ENCODE data around the gene PKDCC. TPM values are rescaled to one million over a fixed set of nuclear protein-coding genes. Genes with fewer than 3 reads are reported as not detected.
A peak's percentile ranks its signal among the peaks of the same experiment; 100 is the strongest.

PKDCC gene
- total and polyA plus RNA-seq, 2 of the 13 experiments (the other 11 are each of a cell fraction or from before 2014, with no cell fraction given) = 52.6 to 58.8 TPM

DNA sequence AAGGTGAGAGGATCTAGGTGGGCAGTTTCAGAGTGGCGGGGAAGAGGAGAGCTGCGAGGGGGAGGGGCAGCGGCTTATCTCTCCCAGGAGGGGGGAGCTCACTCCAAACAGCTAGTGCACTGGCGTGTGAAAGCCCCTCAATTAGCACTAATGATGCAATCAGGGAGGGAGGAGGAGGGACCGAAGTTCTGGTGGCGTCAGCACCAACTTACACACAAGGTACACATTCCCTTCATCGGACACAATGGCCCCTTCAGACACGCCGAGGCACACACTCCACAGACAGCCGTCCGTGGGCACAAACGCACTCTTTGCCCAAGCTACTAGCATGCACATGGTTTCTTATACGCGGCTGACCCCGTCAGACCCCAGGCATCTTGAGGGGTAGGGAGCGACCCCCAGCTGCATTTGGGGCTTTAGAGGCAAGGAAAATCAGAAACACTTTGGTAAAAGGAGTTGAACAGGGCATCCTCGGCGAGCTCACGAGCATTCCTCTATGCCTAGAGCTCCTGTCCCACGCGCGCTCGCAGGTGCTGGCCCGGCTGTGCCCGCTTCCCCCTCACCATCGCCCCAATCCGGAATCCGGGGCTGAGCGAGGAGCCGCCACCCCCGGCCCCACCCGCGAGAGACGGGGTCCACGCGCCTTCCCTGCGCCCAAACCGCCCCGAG, 868 bp upstream of the PKDCC start (continued):
- TF ChIP-seq MTF2 (CRISPR knock-in tag; IDR thresholded peaks at IDR 0.05; ENCODE audit: borderline replicate concordance) (0 out of 2 replicates have a peak, but pooled peaks have one; percentile 24), NFYC (CRISPR knock-in tag; IDR thresholded peaks at IDR 0.05) (no peak; the same call in 1 of the 2 replicates), RBFOX2 (IDR thresholded peaks at IDR 0.05; ENCODE audit: low read depth, low read length) (peak; percentile 65), FOXP1 (IDR thresholded peaks at IDR 0.05) (no peak), FOXP1 (CRISPR knock-in tag; IDR thresholded peaks at IDR 0.05) (peak; percentile 35; the same call in 1 of the 2 replicates), HIVEP1 (CRISPR knock-in tag; IDR thresholded peaks at IDR 0.05) (0 out of 2 replicates have a peak, but pooled peaks have one; percentile 24), ASH2L (IDR thresholded peaks at IDR 0.05; ENCODE audit: insufficient read length, low read depth, low read length) (peak; percentile 31), FOXA3 (CRISPR knock-in tag; IDR thresholded peaks at IDR 0.05) (peak; percentile 58; the same call in 1 of the 2 replicates), KLF16 (CRISPR knock-in tag; IDR thresholded peaks at IDR 0.05) (peak in 1 of 2 experiments; percentile 87; a peak in 2 of 4 replicates), IRX3 (CRISPR knock-in tag; IDR thresholded peaks at IDR 0.05; ENCODE audit: borderline replicate concordance, low read depth) (0 out of 2 replicates have a peak, but pooled peaks have one; percentile 22), ZNF724P (CRISPR knock-in tag; IDR thresholded peaks at IDR 0.05; ENCODE audit: borderline replicate concordance) (no peak), THAP11 (CRISPR knock-in tag; IDR thresholded peaks at IDR 0.05) (peak; percentile 70), ZNF256 (CRISPR knock-in tag; conservative IDR thresholded peaks at IDR 0.05) (no peak), PHB2 (IDR thresholded peaks at IDR 0.05; ENCODE audit: partially characterized antibody) (no peak), ZFX (CRISPR knock-in tag; IDR thresholded peaks at IDR 0.05; ENCODE audit: low read depth) (peak; percentile 16; the same call in 1 of the 2 replicates), PRPF4 (IDR thresholded peaks at IDR 0.05; ENCODE audit: low read depth, low read length, poor library complexity, severe bottlenecking) (no peak), CEBPG (CRISPR knock-in tag; IDR thresholded peaks at IDR 0.05) (peak; percentile 94), TBP (CRISPR knock-in tag; IDR thresholded peaks at IDR 0.05) (no peak), ZC3H4 (CRISPR knock-in tag; IDR thresholded peaks at IDR 0.05; ENCODE audit: borderline replicate concordance) (no peak), ZBTB1 (CRISPR knock-in tag; IDR thresholded peaks at IDR 0.05; ENCODE audit: borderline replicate concordance) (no peak), KDM4B (CRISPR knock-in tag; IDR thresholded peaks at IDR 0.05) (peak; percentile 90), ZNF737 (CRISPR knock-in tag; IDR thresholded peaks at IDR 0.05; ENCODE audit: borderline replicate concordance) (peak; percentile 23; the same call in 1 of the 2 replicates), FOXK1 (CRISPR knock-in tag; IDR thresholded peaks at IDR 0.05; ENCODE audit: borderline replicate concordance, low read depth) (peak; percentile 69; the same call in 1 of the 2 replicates), HOXA3 (CRISPR knock-in tag; IDR thresholded peaks at IDR 0.05) (no peak)
- TF ChIP-seq, protein P1, sequence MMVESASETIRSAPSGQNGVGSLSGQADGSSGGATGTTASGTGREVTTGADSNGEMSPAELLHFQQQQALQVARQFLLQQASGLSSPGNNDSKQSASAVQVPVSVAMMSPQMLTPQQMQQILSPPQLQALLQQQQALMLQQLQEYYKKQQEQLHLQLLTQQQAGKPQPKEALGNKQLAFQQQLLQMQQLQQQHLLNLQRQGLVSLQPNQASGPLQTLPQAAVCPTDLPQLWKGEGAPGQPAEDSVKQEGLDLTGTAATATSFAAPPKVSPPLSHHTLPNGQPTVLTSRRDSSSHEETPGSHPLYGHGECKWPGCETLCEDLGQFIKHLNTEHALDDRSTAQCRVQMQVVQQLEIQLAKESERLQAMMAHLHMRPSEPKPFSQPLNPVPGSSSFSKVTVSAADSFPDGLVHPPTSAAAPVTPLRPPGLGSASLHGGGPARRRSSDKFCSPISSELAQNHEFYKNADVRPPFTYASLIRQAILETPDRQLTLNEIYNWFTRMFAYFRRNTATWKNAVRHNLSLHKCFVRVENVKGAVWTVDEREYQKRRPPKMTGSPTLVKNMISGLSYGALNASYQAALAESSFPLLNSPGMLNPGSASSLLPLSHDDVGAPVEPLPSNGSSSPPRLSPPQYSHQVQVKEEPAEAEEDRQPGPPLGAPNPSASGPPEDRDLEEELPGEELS (CRISPR knock-in tag; IDR thresholded peaks at IDR 0.05) = peak; percentile 69
- TF ChIP-seq, protein P2, sequence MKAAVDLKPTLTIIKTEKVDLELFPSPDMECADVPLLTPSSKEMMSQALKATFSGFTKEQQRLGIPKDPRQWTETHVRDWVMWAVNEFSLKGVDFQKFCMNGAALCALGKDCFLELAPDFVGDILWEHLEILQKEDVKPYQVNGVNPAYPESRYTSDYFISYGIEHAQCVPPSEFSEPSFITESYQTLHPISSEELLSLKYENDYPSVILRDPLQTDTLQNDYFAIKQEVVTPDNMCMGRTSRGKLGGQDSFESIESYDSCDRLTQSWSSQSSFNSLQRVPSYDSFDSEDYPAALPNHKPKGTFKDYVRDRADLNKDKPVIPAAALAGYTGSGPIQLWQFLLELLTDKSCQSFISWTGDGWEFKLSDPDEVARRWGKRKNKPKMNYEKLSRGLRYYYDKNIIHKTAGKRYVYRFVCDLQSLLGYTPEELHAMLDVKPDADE (CRISPR knock-in tag; IDR thresholded peaks at IDR 0.05) = no peak
- TF ChIP-seq, protein P3, sequence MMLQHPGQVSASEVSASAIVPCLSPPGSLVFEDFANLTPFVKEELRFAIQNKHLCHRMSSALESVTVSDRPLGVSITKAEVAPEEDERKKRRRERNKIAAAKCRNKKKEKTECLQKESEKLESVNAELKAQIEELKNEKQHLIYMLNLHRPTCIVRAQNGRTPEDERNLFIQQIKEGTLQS (CRISPR knock-in tag; IDR thresholded peaks at IDR 0.05) = peak; percentile 92
- TF ChIP-seq, protein P4, sequence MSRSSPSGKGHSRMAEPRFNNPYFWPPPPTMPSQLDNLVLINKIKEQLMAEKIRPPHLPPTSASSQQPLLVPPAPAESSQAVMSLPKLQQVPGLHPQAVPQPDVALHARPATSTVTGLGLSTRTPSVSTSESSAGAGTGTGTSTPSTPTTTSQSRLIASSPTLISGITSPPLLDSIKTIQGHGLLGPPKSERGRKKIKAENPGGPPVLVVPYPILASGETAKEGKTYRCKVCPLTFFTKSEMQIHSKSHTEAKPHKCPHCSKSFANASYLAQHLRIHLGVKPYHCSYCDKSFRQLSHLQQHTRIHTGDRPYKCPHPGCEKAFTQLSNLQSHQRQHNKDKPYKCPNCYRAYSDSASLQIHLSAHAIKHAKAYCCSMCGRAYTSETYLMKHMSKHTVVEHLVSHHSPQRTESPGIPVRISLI (CRISPR knock-in tag; IDR thresholded peaks at IDR 0.05; ENCODE audit: borderline replicate concordance) = no peak

Measured in HepG2 (cell line).